ENCODE results near the gene ANO2.

The ANO2 gene

DNA sequence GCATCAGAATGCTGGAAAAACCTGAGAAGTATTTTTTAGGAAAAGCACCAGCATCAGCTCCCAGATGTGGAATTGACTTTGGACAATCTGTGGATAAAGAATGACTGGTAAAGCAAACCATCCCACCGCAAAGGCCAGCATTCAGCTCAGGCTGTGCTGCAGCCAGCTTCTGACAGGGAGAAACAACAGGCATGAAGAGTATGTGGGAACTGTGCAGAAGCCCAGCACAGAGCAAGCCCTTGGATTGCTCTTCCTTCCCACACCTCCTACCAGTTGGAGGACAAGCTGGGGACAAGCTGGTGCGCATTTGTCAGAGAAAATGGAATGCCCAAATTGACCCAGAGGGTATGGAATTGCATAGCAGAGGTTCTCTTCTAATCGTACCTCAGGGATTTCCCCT, 228.1 kb downstream of the ANO2 start:
- TF ChIP-seq PPARA (CRISPR knock-in tag; IDR thresholded peaks at IDR 0.05; ENCODE audit: borderline replicate concordance) (no peak), ZC3H10 (CRISPR knock-in tag; IDR thresholded peaks at IDR 0.05) (no peak), ZNF8 (CRISPR knock-in tag; IDR thresholded peaks at IDR 0.05) (no peak), CSDC2 (CRISPR knock-in tag; IDR thresholded peaks at IDR 0.05) (no peak), ISL1 (CRISPR knock-in tag; IDR thresholded peaks at IDR 0.05) (no peak)
- ATAC-seq = no peak

DNA sequence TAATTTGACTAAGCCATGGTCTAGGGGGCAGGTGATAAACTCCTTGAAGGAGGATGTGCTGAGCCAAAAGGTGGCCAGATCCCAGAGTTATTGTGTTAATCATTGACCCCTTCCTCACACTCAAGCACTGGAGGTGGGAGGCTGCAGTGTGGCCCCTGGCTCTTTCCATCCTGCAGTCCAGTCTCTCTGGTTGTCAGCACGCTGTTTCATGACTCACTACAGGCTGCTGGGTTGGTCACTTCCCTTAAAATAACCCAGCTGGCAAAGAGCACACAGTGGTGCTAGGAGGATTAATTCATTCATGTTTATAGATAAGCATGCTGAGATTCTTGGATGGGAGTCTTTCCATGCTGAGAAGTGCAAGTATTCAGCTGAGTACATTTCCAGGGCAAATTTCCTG, 228.9 kb downstream of the ANO2 start:
- TF ChIP-seq ARNTL (CRISPR knock-in tag; IDR thresholded peaks at IDR 0.05; ENCODE audit: borderline replicate concordance, low read depth) = no peak
- TF ChIP-seq ZC3H10 (CRISPR knock-in tag; IDR thresholded peaks at IDR 0.05) = no peak
- no peak for TF ChIP-seq SNAI2 (CRISPR knock-in tag; IDR thresholded peaks at IDR 0.05)
- TF ChIP-seq, protein P1, sequence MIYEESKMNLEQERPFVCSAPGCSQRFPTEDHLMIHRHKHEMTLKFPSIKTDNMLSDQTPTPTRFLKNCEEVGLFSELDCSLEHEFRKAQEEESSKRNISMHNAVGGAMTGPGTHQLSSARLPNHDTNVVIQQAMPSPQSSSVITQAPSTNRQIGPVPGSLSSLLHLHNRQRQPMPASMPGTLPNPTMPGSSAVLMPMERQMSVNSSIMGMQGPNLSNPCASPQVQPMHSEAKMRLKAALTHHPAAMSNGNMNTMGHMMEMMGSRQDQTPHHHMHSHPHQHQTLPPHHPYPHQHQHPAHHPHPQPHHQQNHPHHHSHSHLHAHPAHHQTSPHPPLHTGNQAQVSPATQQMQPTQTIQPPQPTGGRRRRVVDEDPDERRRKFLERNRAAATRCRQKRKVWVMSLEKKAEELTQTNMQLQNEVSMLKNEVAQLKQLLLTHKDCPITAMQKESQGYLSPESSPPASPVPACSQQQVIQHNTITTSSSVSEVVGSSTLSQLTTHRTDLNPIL (CRISPR knock-in tag; IDR thresholded peaks at IDR 0.05; ENCODE audit: low read depth) = no peak
- TF ChIP-seq ESRRG (CRISPR knock-in tag; IDR thresholded peaks at IDR 0.05) = no peak
- TF ChIP-seq RARB (CRISPR knock-in tag; IDR thresholded peaks at IDR 0.05) = no peak
- TF ChIP-seq BACH2 (CRISPR knock-in tag; IDR thresholded peaks at IDR 0.05; ENCODE audit: borderline replicate concordance) = no peak
- TF ChIP-seq PPARA (CRISPR knock-in tag; IDR thresholded peaks at IDR 0.05; ENCODE audit: borderline replicate concordance) = no peak
- no peak for TF ChIP-seq ISL1 (CRISPR knock-in tag; IDR thresholded peaks at IDR 0.05)
- TF ChIP-seq TCF4 (CRISPR knock-in tag; IDR thresholded peaks at IDR 0.05; ENCODE audit: borderline replicate concordance) = no peak
- TF ChIP-seq, protein P2, sequence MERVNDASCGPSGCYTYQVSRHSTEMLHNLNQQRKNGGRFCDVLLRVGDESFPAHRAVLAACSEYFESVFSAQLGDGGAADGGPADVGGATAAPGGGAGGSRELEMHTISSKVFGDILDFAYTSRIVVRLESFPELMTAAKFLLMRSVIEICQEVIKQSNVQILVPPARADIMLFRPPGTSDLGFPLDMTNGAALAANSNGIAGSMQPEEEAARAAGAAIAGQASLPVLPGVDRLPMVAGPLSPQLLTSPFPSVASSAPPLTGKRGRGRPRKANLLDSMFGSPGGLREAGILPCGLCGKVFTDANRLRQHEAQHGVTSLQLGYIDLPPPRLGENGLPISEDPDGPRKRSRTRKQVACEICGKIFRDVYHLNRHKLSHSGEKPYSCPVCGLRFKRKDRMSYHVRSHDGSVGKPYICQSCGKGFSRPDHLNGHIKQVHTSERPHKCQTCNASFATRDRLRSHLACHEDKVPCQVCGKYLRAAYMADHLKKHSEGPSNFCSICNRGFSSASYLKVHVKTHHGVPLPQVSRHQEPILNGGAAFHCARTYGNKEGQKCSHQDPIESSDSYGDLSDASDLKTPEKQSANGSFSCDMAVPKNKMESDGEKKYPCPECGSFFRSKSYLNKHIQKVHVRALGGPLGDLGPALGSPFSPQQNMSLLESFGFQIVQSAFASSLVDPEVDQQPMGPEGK (CRISPR knock-in tag; IDR thresholded peaks at IDR 0.05; ENCODE audit: borderline replicate concordance) = no peak
- TF ChIP-seq ZNF8 (CRISPR knock-in tag; IDR thresholded peaks at IDR 0.05) = no peak
- no peak for TF ChIP-seq ZNF70 (CRISPR knock-in tag; IDR thresholded peaks at IDR 0.05)
- ATAC-seq = no peak

DNA sequence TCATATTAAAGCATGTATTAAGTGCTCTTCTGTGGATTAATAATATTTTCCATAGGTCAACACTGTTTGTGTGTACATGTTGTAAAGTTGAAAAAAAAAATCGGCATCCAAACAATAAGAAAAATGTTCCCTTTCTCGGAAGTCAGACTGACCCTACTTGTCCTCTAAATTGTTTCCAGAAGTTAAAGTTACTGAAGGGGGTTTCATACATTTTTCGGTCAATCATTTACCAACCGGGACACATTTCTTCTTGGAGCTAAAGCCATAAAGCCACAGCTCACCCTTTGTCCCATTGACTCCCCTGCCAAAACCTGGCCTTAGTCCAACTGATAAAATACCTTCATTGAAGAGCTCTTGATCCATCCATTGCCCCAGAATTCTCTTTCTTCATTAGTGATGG, 230.0 kb downstream of the ANO2 start:
- ATAC-seq = no peak
- TF ChIP-seq ZFP3 (CRISPR knock-in tag; IDR thresholded peaks at IDR 0.05) (no peak), ZFP30 (CRISPR knock-in tag; IDR thresholded peaks at IDR 0.05) (no peak), ZNF70 (CRISPR knock-in tag; IDR thresholded peaks at IDR 0.05) (no peak), ZNF565 (CRISPR knock-in tag; conservative IDR thresholded peaks at IDR 0.05; ENCODE audit: low read depth) (no peak), BACH2 (CRISPR knock-in tag; IDR thresholded peaks at IDR 0.05; ENCODE audit: borderline replicate concordance) (no peak), ISL1 (CRISPR knock-in tag; IDR thresholded peaks at IDR 0.05) (no peak), ARNTL (CRISPR knock-in tag; IDR thresholded peaks at IDR 0.05; ENCODE audit: borderline replicate concordance, low read depth) (no peak), OSR1 (CRISPR knock-in tag; IDR thresholded peaks at IDR 0.05) (no peak), TOX (CRISPR knock-in tag; IDR thresholded peaks at IDR 0.05; ENCODE audit: borderline replicate concordance) (no peak), ZC3H10 (CRISPR knock-in tag; IDR thresholded peaks at IDR 0.05) (no peak), TCF4 (CRISPR knock-in tag; IDR thresholded peaks at IDR 0.05; ENCODE audit: borderline replicate concordance) (no peak), SNAI2 (CRISPR knock-in tag; IDR thresholded peaks at IDR 0.05) (no peak), RARB (CRISPR knock-in tag; IDR thresholded peaks at IDR 0.05) (no peak), GLIS3 (CRISPR knock-in tag; IDR thresholded peaks at IDR 0.05) (no peak), ZNF8 (CRISPR knock-in tag; IDR thresholded peaks at IDR 0.05) (no peak)
- TF ChIP-seq, protein P3, sequence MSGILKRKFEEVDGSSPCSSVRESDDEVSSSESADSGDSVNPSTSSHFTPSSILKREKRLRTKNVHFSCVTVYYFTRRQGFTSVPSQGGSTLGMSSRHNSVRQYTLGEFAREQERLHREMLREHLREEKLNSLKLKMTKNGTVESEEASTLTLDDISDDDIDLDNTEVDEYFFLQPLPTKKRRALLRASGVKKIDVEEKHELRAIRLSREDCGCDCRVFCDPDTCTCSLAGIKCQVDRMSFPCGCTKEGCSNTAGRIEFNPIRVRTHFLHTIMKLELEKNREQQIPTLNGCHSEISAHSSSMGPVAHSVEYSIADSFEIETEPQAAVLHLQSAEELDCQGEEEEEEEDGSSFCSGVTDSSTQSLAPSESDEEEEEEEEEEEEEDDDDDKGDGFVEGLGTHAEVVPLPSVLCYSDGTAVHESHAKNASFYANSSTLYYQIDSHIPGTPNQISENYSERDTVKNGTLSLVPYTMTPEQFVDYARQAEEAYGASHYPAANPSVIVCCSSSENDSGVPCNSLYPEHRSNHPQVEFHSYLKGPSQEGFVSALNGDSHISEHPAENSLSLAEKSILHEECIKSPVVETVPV (CRISPR knock-in tag; IDR thresholded peaks at IDR 0.05) = no peak
- TF ChIP-seq, protein P4, sequence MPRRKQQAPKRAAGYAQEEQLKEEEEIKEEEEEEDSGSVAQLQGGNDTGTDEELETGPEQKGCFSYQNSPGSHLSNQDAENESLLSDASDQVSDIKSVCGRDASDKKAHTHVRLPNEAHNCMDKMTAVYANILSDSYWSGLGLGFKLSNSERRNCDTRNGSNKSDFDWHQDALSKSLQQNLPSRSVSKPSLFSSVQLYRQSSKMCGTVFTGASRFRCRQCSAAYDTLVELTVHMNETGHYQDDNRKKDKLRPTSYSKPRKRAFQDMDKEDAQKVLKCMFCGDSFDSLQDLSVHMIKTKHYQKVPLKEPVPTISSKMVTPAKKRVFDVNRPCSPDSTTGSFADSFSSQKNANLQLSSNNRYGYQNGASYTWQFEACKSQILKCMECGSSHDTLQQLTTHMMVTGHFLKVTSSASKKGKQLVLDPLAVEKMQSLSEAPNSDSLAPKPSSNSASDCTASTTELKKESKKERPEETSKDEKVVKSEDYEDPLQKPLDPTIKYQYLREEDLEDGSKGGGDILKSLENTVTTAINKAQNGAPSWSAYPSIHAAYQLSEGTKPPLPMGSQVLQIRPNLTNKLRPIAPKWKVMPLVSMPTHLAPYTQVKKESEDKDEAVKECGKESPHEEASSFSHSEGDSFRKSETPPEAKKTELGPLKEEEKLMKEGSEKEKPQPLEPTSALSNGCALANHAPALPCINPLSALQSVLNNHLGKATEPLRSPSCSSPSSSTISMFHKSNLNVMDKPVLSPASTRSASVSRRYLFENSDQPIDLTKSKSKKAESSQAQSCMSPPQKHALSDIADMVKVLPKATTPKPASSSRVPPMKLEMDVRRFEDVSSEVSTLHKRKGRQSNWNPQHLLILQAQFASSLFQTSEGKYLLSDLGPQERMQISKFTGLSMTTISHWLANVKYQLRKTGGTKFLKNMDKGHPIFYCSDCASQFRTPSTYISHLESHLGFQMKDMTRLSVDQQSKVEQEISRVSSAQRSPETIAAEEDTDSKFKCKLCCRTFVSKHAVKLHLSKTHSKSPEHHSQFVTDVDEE (CRISPR knock-in tag; IDR thresholded peaks at IDR 0.05) = no peak
- TF ChIP-seq, protein P5, sequence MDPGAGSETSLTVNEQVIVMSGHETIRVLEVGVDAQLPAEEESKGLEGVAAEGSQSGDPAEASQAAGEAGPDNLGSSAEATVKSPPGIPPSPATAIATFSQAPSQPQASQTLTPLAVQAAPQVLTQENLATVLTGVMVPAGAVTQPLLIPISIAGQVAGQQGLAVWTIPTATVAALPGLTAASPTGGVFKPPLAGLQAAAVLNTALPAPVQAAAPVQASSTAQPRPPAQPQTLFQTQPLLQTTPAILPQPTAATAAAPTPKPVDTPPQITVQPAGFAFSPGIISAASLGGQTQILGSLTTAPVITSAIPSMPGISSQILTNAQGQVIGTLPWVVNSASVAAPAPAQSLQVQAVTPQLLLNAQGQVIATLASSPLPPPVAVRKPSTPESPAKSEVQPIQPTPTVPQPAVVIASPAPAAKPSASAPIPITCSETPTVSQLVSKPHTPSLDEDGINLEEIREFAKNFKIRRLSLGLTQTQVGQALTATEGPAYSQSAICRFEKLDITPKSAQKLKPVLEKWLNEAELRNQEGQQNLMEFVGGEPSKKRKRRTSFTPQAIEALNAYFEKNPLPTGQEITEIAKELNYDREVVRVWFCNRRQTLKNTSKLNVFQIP (CRISPR knock-in tag; IDR thresholded peaks at IDR 0.05; ENCODE audit: borderline replicate concordance, low read depth) = no peak
- TF ChIP-seq, protein P2 (CRISPR knock-in tag; IDR thresholded peaks at IDR 0.05; ENCODE audit: borderline replicate concordance) = no peak
- TF ChIP-seq, protein P1 (CRISPR knock-in tag; IDR thresholded peaks at IDR 0.05; ENCODE audit: low read depth) = no peak

Data from SK-N-SH treated with all-trans-retinoic acid at 6 μM for 48 hours (cell line).